Stimulated activated CD4-positive, alpha-beta T cell treated with anti-CD3 and anti-CD28 coated beads, TNF-alpha, amount 100 ng/mL, for 24 hours (primary cell): ENCODE results near the gene ANTXR2.
"Not testable (repeated sequence)": the region's sequence is repeated elsewhere in the genome, so short reads cannot be mapped to it uniquely, and the experiment has no call there.

Source experiments
- DNase-seq, 3 experiments: peaks; one replicate each; pipeline ENCODE4 v3.0.0-alpha.2; 2020; ENCODE audit warnings: low read depth in 3 of 3

The ANTXR2 gene

DNA sequence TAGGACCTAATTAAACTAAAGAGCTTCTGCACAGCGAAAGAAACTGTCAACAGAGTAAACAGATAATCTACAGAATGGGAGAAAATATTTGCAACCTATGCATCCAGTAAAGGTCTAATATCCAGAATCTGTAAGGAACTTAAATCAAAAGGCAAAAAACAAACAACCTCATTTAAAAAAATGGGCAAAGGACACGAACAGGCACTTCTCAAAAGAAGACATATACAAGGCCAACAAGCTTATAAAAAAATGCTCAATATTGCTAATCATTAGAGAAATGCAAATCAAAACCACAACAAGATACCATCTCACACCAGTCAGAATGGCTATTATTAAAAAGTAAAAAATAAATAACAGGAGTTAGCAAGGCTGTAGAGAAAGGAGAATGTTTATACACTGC, 81.9 kb downstream of the ANTXR2 start:
- DNase-seq, result not testable (repeated sequence)

DNA sequence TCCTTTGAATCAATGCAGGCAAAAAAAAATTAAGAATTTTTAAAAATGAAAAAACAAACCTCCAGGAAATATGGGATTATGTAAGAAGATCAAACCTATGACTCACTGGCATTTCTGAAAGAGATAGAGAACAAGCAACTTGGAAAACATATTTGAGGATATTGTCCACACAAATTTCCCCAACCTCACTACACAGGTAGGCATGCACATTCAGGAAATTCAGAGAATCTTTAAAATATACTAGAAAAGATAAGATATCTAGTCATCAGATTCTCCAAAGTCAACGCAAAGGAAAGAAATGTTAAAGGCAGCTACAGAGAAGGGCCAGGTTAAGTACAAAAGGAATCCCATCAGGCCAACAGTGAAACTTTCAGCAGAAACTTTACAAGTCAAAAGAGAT, 85.6 kb downstream of the ANTXR2 start:
- DNase-seq, result no peak

DNA sequence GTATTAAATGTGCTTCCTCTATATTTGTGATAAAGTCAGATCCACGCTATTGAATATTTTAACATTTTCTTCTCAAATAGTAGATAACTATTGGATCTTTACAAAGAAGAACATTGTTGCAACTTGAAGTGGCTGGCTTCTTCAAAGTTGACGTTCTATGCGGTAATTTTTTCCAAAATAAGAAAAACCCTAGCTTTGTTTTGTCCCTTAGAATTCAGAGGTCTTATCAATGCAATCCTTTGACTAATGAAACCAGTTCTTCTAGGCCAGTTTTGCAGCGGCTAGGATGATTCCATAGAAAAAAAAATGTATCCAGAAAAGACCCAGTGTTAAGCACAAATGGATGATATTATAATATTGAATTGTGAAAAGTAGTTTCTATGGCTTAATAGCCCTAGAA, 89.6 kb downstream of the ANTXR2 start:
- no peak for DNase-seq

DNA sequence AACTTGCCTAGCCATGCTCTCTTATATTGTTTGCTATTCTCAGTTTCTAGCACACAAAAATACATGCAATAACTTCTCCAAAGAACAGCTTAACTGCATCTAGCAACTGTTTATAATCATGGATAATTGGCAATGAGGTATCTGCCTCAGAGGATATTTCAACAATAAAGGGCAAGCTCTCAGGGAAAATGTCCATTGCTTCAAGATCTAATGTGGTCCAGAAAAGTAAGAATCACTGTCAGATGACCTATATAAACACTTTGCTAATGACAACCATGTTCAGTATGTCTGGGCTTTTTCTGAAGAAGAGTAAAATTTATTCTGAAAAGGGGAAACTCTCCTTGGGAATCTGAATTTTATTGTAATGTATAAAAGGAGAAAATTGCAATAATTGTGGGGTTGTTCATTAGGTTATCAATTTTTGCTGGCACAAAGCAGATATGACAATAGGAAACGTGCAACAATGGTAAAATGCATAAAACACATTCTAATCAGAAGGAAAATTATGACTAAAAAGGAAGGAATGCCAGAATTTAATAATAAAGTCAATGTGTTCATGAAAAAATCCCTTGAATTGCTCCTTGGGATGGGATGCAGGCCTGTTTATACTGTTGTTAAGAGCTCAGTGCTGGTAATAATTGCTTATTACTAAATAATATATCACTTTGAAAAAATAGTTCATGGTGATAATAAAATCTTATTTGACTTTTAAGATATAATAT, 90.3 kb downstream of the ANTXR2 start:
- no peak for DNase-seq

DNA sequence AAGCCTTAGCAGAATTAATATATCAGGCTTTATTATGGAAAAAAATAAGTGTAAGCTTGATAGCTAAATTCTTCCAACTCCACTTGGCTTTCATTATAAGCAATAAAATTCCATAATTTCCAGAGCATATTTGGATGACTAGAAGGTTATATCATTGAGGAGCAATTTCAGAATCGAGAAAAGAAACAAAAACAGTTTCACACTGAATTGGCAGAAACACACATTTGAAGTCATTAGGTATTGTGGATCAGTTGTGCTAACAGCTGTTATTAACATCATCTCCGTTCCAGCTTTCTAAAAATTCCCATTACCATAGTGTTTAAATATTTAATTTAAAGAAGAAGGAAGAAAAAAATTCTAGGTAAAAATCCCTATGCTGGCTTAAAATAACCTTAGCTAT, 92.6 kb downstream of the ANTXR2 start:
- no peak for DNase-seq

DNA sequence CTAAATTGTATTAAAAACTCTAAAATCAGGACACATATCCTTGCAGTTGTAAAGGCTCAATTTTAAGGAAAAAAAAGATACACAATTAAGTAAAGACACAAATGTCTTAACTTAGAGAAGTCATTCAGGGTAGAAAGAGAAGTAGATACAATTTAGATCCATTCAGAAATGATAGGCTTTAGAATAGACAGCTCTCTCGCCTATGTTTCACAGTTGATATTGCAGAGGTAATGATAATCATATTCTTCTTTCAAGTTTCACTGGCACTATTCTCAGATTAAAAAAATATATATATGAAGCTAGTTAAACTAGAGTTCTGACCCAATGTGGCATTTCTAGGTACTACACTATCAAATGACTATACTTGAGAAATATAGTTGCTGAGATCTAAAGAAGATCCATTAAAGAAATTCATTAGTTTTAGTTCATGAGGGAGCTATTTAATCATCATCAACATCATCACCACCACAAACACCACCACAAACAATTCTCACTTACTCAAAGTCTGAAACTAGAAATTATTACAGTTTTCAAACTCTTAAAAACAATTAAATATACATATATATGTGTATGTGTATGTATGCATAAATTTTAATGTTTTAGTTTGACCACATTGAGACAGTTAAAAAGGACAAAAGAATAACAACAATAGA, 93.1 kb downstream of the ANTXR2 start:
- no peak for DNase-seq

DNA sequence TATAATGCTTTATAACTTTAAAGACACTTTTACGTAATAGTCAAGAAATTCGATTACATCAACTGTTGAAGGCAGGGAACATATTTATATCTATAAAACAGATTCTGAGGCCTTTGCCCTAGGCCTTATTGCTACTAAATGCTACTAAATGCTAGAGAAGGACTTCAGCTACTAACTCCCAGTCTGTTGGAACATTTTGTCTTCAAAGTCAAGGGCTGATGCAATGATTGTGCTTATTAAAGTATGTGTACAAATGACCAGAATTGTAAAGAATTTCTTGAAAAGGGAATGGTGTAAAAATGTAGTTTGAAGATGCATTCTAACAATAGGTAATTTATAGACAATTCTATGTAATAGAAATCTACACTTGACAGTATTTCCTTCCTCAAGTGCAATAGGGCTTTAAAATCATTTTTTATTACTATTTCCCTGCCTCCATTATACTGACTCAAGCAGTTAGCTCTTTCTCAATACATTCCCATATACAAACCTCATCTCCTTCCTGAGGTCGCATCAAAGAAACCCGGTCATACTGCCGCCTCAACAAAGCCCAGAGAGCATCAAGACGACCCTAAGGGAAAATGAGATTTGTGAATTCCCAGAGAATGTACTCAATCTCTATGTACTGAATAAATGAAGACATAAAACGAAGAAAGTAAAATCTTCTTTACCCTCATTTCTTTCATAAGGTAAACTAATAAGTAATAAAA, 95.7 kb downstream of the ANTXR2 start:
- no peak for DNase-seq

DNA sequence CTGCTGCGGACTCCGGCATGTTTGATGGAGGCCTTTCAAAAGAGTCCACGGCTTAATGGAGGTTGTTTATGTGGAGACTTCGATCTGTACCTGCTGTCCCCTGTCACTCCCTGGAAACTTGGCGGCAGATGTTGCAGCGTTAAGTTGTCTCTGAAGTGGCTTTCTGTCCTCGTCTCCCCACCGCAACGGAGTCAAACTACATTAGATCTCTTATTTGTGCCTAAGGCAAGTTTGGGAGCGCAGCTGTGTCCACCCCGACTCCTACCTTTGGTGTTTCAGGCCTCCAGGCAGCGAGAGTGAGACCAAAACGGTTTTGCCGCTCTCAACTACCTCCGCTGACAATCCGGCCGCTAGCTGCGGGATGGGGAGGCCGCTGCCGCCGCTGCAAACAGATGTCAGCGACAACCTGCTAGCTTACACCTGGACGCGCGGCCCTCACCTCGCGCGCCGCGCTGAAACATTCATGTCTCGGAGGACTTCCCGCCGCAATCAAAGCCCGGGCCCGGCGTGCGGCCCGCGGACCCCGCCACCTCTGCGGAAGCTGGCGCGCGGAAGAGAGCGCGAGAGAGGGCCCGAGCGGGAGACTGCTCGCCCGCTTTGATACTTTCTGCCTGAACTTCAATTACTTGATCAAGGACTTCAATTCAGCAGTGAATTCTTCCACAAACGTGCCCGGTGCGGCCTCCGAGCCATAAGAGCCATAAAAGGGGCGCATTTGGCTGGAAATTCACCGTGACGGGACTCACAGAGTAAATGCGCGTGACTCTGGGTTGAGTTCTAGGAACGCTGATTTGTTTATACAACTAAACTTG, 108.4 kb downstream of the ANTXR2 start:
- DNase-seq, result no peak

DNA sequence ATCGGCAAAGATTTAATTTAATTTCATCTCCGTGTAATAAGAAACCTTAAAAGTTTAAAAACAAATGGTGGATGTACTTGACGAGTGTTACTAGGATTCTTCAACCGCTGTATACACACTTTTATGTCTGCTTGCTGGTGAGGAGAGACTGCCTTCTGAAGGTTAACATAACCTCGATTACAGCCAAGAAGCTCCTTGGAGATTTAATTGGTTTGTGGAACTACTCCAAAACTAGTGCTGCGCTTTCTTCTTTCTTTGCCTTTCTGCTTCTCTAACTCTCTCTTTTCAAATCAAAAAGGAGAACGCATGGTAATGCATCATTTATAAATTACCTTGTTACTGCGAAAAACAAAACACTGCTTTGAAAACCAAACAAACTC, 109.0 kb downstream of the ANTXR2 start:
- no peak for DNase-seq

DNA sequence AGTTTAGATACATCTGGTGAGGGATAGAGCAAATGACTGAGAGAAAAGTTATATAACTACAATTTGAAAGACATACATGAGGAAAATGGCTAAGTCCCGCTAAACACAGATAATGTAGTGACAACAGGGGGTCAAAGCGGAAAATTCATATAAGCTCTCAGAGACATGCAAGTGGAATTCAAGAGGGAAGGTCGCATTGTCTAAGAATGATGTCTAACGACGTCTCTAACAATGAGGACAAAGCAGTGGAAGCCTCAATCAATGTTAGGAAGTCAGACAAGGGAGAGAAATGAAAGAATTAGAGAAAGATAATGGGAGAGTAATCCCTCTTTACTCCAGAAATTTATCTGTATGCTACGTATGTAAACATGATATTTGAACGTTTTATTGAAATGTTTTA, 113.4 kb downstream of the ANTXR2 start:
- no peak for DNase-seq

DNA sequence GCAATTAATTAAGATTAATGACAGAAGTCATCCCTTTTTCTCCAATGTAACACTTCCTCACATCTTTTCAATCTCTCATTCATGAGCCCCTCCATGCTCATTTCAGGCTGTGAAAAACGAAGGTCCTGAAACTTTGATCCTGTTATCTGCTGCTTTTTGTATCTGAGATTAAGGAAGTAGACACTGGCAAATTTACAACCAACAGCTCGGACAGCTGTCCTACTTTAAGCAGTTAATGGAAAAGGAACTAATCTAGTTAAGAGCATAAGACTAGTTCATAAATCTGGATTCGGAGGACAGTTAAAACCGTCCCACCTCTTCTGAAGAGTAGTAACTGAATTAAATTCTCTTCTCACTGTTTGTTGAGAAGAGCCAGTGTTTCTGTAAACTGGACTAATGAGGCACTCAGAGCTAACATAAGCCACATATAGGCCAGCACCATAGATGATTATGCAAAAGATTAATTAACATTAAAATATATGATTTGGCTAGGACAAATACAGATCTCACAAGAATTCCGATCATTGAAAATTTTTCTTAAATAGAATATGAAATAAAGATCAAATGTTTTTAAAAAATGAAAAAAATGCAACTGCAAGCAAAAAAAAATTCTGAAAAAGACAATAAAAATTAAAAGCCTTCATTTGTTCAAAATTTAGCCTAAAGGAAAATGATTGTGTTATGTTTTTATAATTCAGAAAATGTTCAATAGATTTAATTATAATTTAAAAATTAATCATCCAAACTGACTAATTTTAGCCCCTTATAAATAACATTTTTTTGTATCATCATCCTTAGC, 114.4 kb downstream of the ANTXR2 start:
- no peak for DNase-seq

DNA sequence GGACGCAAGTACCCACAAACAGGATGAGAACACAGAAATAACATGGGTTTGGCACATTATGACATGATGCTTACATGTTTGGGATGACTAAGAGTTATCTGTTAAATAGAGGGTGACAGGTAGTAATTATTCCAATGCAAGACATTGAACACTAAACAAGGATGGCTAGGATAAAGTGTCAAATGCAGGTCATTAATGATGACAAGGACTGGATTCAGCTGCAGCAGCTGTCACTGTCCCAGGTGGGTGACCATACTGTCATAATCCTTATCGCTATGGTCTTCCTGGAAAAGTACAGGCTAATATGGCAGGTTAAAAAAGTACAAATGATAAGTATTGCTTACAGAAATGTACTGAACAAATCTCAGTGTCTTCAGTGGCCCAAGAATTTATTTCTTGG, 123.9 kb downstream of the ANTXR2 start:
- DNase-seq, result no peak

DNA sequence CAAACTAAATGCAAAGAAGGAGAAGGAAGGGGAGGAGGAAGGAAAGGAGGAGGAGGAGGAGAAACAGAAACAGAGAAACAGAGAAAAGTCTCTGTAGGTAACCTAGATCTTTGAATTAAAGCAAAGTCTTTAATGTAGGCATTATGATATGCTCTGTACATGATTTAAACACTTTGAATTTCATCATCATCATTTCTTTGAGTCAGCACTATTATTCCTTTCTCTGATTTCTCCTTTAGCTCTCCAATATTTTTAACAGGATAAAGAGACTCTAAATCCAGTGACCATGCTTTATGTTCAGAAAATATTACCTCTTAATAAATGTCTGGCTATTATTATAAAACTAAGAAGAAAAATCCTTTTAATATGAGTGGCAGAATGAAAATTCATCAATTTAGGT, 124.3 kb downstream of the ANTXR2 start:
- no peak for DNase-seq

DNA sequence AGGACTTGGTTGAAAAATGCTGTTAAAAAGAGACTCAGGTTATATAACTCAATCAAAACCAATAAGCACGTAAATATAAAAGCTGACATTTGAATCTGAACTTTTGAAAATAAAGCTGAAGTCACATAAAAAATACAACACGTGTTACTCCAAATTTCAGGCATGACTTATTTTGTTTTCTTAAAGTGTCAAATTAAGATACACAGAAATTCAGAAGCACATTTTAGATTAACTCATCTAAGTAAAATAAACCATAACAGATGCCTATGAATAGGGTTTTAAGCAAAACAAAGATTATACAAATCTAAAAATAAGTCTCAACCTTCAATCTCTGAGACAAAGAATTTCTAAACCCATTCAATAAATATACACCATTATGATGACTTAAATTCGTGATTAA, 124.8 kb downstream of the ANTXR2 start:
- no peak for DNase-seq

DNA sequence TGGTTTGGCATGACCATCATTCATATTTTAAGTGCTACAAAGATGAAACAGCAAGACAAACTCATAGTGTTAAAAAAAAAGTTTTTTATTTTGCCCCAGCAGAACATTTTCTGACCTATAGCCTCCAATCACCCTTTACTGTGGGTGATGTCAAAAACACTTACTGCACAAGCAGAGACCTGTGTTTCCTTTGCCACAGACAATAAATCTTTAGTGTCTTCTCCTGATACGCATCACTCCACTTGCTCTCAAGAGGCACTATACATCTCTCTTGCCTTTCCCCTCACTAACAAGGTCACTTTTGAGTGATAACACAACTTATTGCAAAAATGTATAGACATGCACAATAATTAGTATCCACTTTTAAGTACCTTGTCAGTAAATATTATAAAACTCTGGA, 125.6 kb downstream of the ANTXR2 start:
- no peak for DNase-seq

DNA sequence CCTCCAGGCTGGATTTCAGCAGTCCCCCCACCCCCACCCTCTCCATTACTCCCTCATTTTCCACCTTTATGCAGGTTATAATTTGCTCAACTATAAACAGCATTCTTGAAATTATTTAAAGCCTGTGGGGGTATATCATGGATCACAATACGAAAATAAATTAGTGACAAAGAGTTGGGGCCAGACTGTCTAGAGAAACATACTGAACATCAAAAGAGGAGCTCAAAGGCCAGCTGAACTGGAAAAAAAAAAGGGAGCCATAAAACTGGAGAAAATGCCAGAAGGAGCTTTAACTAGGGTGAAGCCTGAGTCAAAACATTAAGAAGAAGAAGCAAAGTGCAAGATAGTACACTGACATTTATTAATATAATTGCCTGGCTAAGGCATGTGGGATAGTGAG, 137.8 kb downstream of the ANTXR2 start:
- no peak for DNase-seq

DNA sequence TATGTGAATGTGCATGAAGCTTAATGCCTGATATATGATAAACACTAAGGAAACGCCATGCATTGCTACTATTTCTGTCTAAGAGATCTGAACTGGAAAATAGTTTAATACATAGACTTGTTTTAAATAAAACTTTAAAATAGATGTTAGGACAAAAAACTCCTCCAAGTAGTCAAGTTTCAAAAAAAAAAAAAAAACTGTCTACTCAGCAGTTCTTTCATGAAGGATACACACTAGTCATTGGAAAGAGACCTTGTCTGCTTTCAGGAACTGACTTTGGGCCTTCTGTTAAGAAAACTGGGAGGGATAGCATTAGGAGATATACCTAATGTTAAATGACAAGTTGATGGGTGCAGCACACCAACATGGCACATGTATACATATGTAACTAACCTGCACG, 138.4 kb downstream of the ANTXR2 start:
- no peak for DNase-seq

DNA sequence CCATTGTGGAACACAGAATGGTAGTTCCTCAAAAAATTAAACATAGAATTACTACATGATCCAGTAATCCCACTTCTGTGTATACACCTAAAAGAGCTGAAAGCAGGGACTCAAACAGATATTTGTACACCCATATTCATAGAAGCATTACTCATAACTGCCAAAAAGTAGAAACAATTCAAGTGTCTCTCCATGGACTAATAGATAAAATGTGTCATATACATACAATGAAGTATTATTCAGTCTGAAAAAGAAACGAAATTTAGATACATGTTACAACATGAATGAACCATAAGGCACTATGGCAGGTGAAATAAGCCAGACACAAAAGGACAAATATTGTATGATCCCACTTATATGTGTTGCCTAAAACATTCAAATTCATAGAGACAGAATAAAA, 145.1 kb downstream of the ANTXR2 start:
- DNase-seq, result no peak

DNA sequence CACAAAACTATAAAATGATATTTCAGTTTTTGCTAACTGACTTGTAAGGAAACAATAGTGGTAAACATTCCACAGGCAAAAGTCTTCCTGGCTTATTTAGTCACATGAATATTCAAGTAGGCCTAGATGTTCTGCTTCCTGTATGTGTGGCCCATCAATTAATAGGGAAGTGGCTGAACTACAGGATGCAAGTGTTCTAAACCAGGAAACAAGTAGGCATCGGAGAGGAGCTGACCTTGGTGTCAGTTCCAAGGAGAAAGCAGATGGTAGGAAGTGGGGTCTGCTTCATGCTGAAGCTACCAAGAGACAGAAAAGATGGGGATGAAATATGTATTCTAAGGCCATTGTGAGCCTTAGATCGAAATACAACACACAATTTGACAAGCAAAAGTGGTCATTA, 149.7 kb downstream of the ANTXR2 start:
- DNase-seq, result no peak

DNA sequence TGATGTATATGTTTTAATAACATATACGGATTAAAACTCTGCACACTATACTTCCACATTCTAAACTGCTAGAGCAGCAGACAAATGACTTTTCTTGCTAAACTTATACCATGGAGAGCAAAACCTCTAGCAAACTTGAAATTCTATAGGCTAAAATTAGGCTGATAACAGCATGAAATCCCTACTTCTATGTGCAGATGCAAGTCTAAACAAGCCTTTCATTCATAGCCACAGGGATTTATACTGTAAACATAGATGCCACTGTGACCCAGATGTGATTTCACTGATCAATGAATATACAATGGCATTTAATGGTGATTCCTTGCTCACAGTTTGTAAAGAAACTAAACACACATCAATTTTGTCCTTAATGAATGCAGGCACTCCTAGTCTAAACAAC, 151.0 kb downstream of the ANTXR2 start:
- DNase-seq, result no peak

DNA sequence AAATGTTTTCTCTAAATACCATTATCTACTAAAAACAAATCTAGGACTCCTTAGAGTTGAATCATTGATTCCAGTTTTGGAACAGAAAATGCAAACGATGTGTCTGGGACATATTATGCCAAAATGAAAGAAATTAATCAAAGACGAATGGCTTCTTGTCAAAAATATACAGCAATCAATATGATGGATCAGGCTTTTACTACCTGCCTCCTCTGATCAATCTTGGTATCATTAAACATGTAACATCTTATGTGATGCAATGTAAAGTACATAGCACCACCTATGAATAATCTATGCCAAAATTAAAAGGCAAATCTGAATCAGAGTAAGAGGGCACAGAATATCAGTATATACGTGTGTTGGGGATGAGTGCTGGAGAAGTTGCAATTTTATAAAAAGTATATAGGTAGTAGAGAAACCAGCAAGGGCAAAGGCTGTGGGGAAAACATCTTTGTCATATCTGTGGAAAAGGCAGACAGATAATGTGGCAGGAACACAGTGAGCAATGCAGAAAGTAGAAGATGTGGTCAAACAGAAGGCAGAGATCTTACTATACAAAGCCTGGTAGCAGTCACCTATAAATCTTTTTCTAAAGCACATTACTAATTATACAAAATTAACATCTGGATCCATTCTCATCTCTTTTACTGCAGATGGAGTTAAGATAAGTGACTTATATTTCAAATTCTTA, 152.7 kb downstream of the ANTXR2 start:
- DNase-seq, result no peak
